Thyroid gland (tissue), 4 donors: ENCODE measurements around the gene PRKCA.

ENCODE experiments used
- POLR2A ChIP-seq, 2 donors: fragments of 450-650 bp; IDR thresholded peaks; one replicate each; pipeline ENCODE4 v1.6.1; 2017; ENCODE audit warnings: antibody characterized with exemption in 2 of 2, mild to moderate bottlenecking in 2 of 2, moderate library complexity in 1 of 2
- TF ChIP-seq, protein P1 (sequence below), 6 experiments: fragments of 200-600 bp in 3 of 6; fragments of 450-650 bp in 3 of 6; sonication (generic) in 3 of 6; IDR thresholded peaks; one replicate each; pipeline ENCODE4 v1.5.1; 2016 to 2019; ENCODE audit warnings: antibody characterized with exemption in 6 of 6, mild to moderate bottlenecking in 2 of 6, inconsistent platforms in 1 of 6, moderate library complexity in 1 of 6

- TF ChIP-seq, protein P1, sequence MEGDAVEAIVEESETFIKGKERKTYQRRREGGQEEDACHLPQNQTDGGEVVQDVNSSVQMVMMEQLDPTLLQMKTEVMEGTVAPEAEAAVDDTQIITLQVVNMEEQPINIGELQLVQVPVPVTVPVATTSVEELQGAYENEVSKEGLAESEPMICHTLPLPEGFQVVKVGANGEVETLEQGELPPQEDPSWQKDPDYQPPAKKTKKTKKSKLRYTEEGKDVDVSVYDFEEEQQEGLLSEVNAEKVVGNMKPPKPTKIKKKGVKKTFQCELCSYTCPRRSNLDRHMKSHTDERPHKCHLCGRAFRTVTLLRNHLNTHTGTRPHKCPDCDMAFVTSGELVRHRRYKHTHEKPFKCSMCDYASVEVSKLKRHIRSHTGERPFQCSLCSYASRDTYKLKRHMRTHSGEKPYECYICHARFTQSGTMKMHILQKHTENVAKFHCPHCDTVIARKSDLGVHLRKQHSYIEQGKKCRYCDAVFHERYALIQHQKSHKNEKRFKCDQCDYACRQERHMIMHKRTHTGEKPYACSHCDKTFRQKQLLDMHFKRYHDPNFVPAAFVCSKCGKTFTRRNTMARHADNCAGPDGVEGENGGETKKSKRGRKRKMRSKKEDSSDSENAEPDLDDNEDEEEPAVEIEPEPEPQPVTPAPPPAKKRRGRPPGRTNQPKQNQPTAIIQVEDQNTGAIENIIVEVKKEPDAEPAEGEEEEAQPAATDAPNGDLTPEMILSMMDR (IDR thresholded peaks at IDR 0.05), result no peak
- no peak for TF ChIP-seq POLR2A (IDR thresholded peaks at IDR 0.05)
Measured at GRCh38 chr17:66555605-66556004, 253.2 kb downstream of the PRKCA start.
